CMK (cell line): ENCODE results near the gene TIAM2.

ENCODE experiments used
- DNase-seq: peaks from one replicate; pipeline ENCODE4 v3.0.0-alpha.2; 2010; ENCODE audit warnings: low read depth

Gene TIAM2

DNA sequence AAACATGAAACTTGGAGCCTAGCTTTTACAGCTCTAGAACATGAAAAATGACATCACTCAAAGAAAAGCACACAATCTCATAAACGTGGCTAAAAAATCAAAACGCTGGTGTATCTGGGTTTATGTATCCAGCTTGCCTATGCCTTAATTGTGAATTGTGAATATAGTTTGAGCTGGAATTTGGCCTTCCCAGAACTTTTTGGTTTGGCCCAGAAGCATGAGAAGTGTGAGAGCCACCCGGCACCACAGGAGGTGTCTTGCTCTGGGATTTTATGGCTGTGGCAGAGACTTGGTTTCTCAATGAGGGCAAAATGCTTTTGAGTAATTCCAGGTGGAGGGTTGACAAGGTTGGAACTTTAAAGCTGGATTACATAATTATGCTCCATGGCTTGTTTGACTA is 69.2 kb downstream of the TIAM2 start:
- DNase-seq, result no peak

DNA sequence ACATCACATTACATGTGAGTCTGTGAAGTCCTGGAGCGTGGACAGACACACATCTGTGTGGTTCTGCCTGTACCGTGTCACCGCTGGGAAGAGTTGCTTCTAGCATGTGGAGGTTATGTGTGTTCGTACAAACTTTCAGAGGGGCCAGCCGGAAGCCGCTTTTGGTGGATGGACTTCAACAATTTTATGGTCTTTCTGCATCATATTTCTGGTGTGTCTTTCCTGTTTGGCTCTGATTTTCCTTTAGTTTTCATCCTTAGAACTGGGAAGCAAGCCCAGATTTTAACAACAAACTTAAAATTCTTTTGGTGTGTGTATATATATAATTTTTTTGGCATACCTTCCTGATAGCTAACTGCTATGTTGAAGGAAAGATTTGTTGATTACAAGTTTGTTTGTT is 71.2 kb downstream of the TIAM2 start:
- no peak for DNase-seq

DNA sequence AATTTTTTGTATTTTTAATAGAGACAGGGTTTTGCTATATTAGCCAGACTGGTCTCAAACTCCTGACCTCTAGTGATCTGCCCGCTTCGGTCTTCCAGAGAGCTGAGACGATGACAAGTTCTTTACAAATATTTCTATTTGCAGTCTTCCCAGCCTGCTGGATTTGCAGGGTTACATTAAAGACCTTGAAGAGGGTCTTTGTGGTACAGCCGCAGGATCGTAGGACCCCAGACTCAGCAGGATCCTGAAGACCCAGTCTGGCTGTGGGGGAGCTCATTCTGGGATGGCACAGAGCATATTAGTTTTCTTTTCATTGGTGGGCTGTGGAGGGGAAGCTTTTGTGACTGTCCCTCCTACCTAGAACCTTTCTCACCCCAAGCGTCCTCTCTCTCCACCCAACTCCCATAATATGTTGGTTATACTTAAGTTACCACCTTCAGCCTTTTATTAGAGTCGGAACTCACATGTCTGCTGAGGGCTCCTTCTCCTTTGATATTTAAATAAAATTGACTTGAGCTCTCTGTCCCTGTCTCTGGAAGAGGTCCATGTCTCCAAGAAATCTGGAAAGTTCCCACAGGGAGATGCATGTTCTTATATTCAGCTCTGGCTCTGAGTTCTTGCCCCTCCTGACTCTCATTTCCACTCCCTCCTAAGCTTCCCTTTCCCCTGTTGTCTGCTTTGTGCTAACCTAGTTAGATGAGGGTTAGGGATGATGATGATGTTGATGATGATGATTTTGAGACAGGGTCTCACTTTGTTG is 72.0 kb downstream of the TIAM2 start:
- DNase-seq, result no peak

DNA sequence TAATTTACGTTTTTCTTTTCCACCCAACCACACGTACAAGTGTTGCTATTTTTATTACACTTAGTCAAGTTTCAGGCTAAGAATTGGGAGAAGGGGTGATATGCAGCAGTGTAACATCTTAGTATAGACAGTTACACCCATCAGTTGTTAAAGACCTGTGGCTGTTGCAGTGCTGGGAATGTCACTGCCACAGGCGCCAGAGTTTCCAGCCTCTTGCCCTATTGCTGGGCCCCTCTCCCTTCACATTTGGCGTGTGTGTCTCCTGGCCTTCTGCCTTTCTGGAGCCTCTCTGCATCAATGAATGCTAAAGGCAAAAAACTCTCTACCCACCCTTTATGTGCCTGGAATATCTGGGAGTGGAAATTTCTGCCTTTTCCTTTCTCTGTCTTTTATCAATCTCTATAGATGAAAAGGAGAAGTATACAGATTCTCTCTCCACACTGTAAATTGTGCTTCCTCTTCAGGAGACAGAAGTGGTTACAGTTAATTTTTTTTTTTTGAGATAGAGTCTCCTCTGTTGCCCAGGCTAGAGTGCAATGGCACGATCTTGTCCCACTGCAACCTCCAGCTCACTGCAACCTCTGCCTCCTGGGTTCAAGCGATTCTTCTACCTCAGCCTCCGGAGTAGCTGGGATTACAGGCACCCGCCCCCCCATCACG is 73.0 kb downstream of the TIAM2 start:
- DNase-seq, result no peak

DNA sequence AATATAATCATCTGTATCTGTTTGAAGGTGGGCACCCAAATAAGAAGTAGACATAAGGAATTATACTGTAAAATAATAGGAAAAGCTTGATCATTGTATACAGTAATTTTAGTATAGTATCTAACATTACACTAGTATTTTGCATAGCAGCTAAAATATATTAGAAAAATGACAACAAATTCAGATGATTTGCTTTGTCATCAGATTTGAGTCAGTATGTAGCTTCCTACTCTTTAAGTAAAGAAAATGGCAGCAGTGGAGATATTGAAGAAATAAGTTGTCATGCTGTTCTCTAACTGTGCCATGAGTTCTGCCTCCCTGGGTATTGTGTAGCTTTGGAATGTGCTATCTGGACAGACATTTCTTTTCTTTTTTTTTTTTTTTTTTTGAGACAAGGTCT is 74.4 kb downstream of the TIAM2 start:
- no peak for DNase-seq

DNA sequence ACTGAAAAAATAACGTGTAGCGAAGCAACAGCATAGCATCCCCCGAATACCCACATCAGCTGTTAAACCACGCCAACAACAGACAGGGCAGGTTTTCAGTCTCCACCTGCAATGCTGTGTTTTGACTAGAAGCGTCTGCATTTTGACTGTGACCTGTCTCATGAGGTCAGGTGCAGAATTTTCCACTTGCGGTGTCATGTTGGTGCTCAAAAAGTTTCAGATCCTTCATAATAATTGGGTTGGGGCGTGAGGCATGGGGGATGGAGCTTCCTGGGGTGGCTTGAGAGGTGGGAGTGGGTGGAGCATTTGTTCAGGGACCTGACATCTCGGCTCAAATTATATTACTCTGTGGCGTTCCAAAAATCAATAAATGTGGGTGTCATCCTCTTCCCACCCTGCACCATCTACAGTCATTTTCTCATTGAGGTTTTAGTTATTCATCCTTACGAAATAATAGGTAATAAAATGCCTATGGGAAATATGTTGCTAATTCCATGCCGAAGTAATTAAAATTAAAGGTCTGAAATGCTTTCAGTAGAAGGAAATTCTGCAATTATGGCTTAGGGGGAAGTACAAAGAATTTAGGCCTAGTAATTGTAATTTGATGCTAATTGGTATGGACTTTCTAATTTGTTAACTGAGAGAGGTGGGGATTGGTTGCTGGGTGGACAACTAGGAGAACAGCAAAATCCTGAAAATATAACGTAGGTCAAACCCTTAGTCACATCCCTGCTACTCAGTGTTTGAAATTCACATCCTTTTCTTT is 81.0 kb downstream of the TIAM2 start:
- no peak for DNase-seq

DNA sequence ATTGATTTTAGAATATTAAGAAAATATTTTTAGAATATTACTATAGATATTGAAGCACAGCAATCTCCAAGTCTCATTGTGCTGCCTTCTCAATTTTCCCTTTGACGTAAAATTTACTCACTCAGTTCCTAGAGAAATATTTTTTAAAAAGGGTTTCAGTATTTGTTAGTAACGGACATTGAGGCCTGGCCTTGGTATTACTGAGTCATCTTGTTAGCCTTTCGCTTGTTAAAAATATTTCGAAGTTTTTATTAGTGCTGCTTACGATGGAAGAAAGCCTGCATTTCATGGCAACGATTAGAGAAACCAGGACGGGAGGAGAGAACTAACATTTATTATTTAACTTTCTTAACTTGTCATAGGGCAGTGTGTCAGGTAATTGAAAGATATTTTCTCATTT is 82.2 kb downstream of the TIAM2 start:
- no peak for DNase-seq

DNA sequence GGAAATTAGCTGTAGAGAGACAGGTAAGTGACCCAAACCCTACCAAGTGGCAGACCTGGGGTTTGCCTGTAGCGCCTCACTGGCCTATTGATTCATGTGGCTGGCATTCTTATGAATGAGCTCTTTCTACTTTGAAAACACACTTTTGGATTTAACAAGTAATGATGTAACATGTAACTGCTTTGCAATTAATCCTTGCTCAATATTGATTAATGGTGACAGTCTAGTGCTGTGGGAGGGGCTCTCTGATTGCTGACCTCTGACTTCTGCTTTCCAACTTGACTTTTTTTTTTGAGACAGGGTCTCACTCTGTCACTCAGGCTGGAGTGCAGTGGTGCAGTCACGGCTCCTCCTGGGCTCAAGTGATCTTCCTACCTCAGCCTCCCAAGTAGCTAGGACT is 82.7 kb downstream of the TIAM2 start:
- no peak for DNase-seq

DNA sequence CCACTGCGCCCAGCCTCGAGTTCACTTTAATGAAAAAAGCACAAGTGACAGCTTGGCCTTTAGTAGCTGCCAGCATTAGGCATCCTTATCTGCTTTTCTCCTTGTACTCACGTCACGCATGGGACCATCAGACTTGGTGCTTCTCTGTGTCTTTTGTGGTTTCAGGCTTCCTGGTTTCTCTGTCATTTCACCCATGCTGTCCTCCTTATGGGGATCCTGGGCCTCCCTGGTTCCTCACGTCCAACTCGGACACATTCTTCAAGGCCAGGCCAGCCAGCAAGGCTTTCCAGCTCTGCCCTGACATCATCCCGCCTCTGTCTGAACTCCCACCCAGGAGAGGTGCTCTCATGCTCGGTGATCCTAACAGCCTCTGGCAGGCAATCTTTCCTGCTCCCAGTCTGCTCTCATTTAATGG is 83.2 kb downstream of the TIAM2 start:
- DNase-seq, result no peak

DNA sequence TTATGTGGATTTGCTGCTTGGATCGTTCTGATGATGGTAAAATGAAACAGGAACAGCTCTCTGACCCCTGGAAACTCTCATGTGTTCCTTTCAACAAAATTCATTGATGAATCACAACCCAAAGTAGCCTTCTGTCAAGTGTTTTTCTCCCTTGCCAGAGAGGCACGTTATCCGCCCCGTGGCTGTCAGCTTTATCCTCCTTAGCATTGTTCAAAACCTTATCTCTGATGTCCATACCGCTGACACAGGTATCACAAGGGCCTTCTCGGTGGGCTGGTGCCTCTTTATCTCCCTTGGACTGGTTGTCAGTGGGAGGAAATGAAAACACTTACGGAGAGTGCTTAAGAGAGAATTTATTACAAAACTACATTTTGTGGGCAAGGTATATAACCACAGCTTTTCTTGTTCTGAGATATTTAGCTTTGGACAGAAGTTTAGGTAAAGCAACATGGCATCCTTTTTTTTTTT is 84.9 kb downstream of the TIAM2 start:
- DNase-seq, result no peak

DNA sequence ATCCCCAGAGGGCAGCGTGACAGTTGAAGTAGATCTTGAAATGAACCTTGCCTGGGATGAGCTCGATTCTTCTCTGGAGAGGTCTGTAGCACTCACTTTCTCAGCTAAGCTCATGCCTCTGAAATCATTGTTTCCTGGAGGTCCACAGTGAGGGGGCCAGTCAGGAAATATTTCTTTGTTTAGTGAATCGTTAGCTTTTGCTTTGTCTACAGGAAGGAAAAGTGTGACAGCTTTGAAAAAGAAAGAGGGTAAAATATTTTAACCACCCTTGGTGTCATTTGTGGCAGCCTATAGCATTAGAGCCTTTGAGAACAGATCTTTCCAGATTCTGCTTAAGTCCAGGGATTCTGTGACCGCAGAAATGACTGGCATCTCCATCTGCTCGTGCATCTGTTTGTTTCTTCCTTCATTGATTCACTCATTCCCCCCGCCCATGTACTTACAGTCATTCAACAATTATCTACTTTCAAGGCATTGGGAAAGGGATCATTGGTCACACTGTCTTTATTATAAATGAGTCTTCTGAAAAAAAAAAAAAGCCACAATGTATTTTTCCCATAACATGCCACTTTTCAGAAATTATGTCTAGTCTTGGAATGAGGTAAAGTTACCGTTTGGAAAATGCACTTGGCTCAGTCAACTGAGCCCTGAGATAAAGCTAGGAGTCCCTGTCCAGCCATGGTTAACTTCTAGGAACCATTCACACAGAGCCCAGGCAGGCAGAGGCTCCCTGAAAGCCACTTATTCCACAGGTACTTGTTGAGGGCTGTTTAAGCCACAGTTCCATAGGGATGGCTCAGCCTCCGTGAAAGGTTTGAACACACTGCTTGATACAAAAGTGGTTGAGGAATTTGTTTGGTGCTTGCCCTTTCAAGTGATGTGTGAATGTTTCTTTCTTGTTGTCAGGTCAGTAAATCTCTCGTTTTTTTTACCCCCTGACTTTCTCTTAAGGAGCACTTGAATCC is 86.0 kb downstream of the TIAM2 start:
- DNase-seq, result no peak

DNA sequence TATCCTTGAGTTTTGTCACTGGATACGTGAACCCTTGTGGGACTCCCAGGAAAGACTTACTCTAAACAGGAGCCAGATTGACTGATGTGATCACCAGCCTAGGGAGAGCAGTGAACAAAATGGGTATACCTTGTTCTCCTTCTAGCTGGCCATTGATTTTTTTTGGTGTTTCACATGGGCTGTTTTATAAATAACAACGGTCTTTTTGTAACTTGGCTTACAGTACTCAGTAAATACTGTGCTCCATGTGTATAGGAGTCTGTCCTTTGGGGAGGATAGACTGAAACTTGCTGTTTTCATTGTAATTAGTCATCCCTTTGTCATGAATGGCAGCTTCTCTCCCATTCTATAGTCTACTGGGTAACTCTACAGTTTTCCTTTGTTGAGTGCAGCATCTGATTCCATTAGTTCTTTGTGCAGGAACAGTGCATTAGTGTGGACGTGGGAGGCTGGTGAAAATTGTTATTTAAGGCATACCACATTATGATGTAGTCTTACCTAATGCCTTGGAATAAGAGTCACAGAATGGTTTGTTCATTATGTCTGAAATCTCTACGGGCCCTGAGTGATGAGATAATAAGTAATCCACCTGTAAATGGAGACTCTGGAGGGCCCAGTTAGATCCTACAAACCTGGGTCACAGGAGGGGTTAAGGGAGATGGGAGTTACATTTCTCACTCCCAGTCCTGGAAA is 89.5 kb downstream of the TIAM2 start:
- DNase-seq, result no peak

DNA sequence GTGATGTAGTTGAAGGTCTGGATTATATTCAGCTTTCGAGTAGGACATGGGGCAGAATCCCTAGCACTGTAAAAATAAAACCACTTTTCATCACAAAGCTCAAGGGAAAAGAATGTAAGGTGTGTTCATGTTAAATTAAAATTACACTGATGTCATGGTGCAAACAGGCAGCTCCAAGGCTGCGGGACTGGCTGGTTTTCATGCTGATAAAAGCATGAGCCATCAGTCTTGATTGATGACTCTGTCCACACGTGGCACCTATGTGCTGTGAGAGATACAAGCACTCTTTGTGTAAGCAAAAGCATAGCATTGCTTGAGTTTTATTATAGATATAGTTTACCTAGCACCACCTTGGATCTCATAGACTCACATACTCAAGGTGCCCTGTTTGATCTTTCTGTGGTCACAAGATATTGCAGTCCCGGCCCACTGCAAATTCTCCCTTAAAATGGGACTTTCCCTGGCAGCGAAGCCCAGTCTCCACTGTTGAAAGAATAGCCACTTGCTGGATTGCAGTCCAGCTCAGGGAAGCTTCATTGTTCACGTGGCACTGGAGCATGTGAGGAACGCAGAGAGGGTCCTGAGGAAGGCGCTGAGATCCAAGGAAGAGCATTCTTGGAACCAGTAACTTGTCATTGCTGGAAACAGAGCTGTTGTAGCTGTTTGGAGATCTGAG is 90.6 kb downstream of the TIAM2 start:
- DNase-seq, result no peak

DNA sequence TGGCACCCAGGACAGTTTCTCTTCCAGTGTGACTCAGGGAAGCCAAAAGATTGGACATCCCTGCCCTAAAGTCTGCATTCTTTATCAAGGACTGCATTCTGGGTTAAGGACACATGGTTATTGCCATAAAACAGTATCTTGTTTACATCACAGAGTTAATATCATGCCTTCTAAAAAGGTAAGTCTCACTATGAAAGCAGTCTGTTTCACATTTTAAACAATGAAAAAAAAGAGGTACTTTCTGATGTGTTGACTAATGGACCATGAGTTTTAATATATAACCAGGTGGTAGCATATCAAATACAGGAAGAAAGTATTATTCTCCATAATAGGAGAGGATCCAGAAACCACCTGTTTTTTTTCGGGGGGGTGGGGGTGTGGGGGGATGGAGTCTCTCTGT is 93.7 kb downstream of the TIAM2 start:
- no peak for DNase-seq

DNA sequence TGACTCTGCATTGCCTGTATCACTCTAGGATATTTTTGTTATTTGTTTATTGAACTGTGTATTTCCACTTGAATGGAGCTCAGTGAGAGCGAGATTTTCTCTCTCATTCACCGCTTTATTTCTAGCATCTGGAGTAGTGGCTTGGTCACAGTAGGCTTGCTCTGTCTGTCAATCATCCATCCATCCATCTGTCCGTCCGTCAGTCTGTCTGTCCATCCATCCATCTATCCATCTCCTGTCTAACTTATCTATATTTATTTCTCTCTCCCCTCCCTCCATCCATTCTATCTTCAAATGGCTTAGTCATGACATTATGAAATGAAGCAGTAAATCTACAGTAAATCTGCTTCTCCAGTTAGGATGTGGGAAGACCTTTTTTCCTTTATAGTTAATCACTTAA is 94.6 kb downstream of the TIAM2 start:
- no peak for DNase-seq

DNA sequence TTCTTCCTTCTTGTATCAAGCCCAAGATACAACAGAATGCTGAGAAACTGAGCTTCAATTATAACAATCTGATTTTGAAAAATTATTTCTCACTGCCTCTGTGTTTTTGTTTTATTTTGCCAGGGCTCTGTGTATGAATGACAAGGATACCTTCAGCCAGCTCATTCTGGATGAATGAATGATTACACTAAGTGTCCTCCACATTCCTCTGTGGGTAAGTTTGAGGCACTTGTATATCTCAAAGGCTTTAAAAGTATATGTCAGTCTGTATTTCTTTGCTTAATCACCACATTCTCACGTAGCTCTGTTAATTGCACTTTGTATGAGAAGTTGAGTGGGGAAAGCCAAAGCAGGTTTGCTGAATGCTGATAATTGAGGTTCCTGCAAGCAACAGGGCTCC is 95.1 kb downstream of the TIAM2 start:
- DNase-seq, result no peak

DNA sequence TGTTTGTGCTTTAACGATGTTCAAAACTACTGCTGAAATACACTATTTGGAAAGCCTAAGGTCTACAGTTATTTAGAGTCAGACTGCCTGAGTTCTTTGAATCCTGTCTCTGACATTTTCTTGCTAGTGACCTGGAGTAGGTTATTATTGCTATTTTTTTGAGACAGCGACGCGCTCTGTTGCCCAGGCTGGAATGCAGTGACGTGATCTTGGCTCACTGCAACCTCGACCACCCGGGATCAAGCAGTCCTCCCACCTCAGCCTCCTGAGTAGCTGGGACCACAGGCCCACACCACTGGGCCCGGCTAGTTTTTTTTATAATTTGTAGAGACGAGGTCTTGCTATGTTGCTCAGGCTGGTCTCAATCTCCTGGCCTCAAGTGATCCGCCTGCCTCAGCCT is 96.6 kb downstream of the TIAM2 start:
- DNase-seq, result no peak

DNA sequence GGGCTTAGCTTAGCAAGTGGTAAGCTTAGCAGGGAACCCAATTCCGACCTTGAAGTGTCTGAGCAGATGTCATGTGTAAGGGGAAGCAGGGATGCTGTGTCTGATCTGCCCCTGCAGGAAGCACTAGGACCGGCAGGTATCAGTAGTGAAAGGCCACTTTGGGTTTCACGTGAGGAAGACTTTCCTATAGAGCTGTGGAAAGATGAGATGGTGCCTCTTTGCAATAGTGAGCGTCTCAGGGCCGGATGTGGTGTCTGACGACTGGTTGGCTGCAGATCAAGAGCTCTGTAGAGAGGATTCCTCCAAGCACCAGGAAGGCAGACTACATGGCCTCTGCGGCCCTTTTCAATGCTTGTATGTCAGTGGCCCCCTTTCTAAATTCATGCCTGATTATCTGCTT is 98.3 kb downstream of the TIAM2 start:
- no peak for DNase-seq

DNA sequence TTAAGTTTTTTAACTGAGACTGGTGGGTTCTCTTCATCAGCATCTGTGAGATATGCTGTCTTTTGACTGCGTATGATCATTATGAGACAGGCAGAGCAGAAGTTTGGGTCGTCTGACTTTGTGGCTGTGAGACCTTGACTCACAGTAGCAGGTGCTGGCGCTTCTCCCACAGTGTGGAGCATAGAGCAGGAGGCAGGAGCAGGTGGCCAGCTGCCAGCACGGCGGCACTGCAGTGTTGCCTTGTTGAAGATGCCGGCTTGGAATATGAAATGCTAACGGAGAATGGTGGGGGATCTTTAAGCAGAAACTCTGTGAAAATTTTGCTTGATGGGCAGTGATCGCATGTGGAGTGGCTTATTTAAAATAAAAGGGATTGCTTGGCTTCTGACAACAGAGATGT is 105.0 kb downstream of the TIAM2 start:
- no peak for DNase-seq

DNA sequence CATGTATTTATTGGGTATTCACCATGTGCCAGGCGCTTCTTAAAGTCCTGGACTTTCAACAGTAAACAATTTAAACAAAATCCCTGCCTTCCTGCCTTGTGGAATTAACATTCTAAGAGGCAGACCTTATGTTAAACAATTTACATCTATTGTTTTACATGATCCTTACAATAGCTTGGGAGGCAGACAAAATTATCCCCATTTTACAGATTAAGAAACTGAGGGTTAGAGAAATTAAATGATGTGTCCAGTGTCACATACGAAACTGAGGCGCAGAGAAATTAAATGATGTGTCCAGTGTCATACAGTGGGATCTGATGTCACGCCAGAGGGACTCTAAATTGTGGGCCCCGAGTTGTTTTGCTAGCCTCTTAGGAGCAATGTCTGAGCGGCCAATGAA is 105.5 kb downstream of the TIAM2 start:
- no peak for DNase-seq
